HUDEP-2 (cell line): Measurements from ENCODE around the gene ERCC1.

Source experiments
- DNase-seq, 76 experiments: peaks; one replicate each; lab custom pipeline; 2025; ENCODE audit not compliant: unreplicated experiment in 76 of 76; lab: John Stamatoyannopoulos, UW

Gene ERCC1

DNA sequence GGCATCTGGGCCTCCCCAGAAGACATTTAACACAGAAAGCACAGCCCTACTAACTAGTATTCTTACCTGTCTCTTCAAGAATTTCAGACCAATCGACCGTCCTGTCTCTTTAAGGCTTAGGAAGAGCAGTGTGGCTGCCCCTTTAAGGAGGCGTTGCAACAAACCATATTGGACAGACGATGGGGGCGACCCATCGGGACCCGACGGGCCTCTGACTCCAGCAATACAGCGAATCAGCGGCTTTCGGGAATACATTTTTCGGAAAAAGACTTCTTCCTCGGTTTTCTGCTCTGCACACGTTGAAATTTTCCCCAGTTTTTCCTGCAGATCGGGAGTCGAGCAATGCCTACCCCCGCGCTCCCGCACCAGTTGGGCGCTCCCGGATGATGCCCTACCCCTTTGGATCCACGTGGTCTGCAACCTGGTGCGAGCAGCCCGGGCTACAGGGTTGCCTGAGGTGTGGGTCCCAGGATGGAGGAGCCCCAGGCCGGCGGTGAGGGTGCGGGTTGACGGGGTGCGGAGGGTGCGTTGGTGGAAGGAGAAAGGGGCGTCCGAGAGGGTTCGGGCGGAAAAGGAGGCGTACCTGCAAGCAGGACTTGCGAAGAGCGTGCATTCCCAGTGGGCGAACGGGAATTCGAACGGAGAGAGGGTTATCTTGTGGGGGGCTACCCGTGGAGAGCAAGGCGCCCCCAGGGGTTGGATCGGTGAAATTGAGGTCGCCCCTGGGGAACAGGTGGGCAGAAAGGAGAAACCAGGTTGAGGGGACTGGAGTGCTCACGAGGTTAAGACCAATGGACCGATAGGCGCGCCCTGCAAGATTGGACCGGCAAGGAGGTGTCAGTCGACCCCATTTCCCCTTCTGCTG lies 17.3 kb downstream of the ERCC1 start, which contains the start of gene POLR1G:
Gene POLR1G, plus strand, starts transcription at position 419 of the 865 bp plus-strand sequence. Its CDS starts 53 bp downstream, at position 472.
- DNase-seq: peak in 74 of 76 experiments; percentile 51 to 98 (median 83)

DNA sequence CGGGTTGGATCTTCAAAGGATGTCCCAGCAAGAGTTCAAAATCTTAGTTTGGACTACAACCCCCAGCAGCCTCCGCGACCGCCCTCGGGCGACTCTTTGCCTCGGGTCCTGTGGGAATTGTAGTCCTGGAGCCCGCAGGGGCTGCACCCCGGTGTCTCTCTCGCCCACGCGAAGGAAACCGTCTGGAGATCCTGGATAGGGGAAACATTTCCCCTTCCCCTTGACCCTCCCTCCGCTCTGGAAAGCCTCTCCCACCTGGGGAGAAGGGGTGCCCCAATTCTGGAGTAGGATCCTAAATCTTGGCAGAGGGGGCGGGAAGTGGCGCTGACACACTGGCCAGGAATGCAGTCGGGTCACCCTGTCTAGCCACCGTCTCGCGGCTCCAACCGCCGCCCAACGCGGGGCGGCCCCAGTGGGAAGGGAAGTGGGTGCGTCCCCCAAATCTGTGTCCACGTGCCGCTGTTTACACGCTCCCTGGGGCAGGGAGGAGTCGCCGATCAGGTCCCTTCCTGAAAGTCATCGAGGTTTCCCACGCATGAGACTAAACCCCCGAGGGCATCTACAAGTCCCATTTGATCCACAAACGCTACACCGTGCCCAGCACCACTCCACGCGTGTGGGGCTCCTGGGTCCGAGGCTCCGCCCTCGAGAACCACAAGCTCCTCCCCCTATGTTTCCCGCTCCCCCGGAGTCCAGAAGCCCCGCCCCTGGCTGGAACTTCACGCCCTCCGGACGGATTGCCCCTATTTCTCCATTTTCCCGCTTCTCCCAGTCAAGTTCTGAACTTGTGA lies 18.1 kb downstream of the ERCC1 start:
- DNase-seq: peak in 75 of 76 experiments; percentile 50 to 98 (median 85)

DNA sequence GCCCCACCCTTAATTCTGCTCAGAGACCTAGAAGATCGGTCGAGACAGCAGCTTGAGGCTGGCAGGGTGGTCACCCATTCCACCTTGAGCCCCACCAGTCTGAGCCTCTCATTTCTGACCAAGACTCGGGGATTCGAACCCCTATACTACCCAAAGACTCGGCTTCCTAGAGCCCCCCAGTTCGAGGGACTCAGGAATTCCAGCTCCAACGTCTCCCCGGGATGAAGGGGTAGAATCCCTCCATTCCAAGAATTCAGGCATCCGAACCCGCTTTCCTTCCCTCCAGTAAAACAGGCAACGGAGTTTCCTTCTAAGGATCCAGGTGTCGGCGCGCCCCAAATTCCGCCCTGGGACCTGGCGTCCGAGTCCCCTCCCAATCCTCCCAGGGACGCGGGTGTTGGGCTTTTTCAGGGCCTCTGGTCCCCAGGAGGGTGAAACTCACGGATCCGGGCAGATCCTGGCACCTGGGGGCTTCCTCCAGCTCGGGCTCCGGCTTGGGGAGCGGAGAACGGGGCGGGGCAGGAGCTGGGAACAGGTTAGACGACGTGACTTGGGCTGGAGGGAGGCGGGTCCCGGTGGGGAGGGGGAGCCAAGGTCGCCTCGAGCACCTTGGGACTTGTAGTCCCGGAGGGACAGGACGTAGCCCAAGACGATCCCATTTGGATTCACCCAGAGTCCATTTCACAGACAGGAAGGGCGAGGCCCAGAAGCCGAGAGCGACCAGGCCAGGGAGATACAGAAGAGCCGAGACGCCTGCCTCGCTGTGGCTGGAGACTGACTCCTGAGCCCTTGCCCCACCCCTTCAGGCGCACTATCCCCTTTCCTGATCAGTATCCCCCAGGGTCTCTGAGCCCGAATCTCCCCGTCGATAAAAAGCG lies 18.9 kb downstream of the ERCC1 start, which contains the start of gene PPP1R13L:
Gene PPP1R13L, minus strand, starts transcription at position 513 of the 878 bp plus-strand sequence. CDS start 6,751 bp downstream, outside the sequence.
- DNase-seq: peak in 34 of 76 experiments; percentile 40 to 81 (median 62)

DNA sequence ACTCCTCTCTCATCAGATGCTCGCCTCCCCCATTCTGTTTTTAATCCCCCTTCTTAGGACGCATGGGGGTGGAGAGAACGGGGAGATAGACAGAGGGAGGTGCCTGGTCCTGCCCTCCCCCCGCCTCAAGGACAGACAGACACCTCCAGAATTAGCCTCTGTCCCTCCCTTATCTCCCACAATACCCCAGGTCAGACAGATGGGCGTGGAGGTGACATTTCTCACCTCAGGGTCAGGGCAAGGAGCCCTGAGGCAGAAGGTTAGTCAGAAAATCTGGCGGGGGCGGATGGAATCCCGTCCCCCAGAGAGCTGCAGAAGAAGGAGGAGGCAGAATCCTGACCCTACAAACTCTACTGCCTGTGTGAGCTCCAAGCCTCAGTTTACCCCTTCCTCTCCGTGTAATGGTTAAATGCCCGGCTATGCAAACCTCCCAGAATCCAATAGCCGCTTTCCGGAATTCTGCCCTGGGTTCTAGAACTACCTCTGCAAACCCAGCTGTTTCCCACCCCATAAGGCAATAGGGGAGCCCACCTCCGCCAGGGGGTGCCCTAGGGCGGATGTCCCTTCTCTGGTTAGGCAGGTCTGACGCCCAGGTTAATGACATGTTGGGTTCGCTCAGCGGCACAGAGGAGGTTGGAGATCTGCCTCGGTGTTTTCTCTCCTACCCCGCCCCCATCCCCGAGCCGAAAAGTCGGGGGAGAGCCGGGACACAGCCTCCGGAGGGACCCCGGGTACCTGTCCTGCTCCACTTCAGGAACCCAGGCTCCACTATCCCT lies 19.7 kb downstream of the ERCC1 start:
- peak in 62 of 76 experiments; percentile 14 to 75 (median 52) for DNase-seq

DNA sequence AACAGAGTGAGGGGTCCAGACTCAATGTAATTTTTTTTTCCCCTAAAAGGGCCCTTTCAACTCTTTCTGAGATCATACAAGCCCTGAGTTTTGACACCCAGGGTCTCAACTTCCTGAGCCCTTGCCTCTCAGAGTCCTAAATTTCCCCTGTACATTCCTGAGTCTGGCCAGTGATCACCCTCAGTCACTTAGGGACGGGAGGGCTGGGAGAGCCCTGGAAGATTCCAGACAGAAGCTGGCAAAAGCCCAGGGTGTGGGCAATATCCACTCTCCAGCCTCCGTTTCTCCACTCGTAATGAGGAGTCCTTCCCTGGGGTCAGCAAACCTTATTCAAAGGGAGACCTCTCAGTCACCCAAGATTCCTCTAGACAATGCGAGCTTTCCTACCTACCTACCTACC lies 20.4 kb downstream of the ERCC1 start:
- no peak for DNase-seq

DNA sequence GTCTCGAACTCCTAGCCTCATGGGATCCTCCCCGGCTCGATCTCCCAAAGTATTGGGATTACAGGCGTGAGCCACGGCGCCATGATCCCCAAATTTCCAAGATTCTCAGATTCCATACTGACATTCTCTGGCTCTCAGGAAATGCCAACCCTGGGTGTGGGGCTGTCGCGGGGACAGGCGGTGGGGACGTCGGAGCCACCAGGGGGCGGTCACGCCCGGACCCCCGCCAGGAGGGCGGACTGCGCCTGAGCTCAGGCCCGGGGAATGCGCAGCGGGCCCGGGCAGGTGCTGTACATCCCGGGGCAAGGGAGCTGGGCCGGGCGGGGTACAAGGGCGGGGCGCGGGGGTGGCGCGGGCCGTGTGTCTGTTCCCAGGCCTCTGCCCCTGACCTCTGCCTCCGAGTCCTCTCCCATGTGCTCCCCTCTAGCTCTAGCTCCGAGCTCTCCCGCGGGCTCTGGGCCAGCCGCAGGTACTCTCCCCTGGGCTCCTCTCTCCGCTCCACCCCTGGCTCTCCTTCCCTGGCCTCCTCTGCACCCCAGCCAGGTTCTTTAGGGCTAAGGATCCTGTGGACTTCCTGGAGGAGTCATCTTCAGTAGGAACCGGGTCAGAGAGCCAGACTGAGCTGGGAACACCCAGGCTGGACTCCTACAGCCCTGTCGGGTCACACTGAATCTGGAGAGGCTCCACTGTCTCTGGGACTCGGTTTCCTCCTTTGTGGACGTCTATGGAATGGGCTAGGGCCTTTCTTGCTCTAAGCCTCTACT lies 21.2 kb downstream of the ERCC1 start:
- DNase-seq: peak in 35 of 76 experiments; percentile 5 to 57 (median 31)

DNA sequence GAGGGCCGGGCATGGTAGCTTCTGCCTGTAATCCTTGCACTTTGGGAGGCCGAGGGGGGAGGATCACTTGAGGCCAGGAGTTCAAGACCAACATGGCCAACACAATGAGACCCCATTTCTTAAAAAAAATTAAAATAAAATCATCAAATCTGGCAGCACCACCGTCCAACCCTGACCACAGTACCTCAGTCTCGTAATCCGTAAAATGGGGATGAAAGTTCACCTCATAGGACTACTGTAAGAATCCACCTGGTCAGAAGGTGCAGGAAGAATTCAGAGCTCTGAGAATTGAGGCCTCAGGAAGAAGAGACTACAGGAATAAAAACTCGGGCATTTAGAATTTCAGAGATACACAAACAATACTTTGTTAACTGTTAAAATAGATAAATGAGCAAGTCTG lies 21.9 kb downstream of the ERCC1 start:
- DNase-seq: no peak

DNA sequence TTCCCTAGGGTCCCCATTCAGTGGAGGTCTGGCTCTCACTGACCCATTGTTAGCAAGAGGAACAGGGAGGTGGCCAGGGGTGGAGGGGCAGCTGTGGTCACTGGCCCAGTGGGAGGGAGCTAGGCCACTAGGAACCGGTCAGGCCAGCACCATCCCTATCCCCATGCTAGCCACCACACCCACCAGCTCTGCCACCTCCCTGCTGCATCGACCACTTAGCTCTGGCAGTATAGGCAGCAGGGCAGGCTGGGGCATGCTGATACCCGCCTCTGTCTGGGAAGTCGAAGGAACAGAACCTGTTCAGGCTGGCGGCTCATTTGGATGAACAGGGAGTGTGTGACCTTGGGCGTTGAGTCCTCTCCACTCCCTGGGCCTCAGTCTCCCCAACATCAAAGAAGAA lies 23.5 kb downstream of the ERCC1 start:
- peak in 1 of 76 experiments; percentile 8 for DNase-seq

DNA sequence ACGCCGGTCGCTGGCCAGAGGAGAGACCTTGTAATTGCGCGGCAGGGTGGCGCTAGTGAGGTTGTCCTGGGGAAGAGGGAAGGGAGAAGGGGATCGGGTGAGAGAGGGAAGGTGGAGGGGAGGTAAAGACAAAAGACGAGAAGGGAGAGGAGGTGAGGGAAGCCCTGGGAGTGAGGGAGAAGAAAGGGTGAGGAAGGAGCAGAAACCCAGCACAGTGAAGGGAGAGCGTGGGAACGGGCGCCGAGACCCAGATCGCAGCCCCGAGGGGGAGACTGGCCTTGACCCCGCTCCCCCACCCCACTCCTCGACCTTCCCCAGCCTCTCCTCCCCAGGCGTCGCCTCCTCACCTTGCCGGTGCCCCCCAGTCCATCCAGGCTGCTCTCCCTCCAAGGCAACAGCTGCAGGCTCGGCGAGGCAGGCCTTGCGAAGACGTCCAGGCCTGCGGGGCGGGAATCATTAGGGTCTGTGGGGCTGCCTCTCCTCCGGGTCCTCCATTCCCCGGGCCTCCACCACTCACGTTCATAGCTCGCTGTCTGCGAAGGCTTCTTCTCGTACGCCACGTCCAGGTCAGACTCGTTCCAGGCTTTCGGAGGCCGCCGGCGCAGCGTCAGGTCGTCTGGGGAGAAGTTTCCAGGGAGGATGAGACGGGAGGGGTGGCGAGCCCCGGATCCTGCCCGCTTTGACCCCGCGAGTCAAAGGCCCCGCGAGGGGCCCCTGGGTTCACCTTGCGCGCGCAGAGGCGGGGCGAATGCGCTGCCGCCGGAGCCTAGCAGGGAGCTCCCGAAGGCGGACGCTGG lies 27.7 kb downstream of the ERCC1 start:
- DNase-seq: no peak

DNA sequence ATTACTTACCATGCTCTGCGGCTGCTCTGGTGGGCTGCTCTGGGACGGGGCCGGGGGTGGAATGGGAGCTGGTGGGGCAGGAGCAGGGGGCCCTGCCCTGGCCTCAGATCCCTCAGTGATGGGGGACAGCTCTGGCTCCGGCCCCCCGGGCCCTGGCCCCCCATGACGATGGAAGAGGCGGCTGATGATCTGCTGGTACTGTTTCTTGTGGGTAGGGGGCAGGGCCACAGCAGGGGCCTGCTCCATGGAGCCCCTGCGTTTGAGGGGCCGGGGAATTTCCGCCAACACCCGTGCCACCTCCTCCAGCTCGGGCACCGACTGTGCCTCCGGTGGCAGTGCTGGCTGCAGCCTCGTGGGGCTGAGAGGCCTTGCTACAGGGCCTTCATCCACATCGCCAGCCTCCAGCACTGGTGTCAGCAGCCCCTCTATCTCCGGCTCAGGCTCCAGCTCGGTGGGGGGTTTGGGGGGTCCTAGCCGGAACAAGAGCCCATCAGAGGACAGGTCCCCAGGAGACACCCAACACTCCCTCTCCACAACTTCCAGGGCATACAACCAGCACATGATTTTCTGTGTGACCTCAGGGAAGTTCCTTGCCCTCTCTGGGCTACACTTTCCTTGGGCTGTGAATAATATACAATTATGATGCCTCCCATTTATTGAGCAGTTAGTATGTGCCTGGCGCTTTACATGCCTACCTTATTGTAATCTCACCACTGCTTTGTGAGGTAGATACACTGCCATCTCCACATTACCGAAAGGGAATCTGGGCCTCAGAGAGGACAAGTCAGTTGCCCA lies 31.6 kb downstream of the ERCC1 start:
- no peak for DNase-seq

DNA sequence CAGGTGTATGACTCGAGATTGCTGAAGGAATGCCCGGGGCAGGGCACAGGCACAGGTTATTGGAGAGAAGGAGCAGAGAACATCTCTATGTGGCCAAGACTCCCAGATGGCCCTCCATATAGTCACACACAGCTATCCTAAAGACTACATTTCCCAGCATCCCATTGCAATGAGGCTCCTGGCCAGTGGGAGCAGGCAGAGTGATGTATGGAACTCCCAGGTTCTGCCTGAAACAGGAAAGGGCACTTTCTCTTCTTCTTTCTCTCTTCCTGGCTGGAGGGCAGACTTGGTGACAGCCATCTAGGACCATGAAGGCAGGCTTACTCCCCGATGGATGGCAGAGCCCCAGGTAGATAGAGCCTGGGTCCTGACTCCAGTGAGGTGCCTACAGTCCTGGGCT lies 32.4 kb downstream of the ERCC1 start:
- peak in 5 of 76 experiments; percentile 6 to 24 (median 19) for DNase-seq

DNA sequence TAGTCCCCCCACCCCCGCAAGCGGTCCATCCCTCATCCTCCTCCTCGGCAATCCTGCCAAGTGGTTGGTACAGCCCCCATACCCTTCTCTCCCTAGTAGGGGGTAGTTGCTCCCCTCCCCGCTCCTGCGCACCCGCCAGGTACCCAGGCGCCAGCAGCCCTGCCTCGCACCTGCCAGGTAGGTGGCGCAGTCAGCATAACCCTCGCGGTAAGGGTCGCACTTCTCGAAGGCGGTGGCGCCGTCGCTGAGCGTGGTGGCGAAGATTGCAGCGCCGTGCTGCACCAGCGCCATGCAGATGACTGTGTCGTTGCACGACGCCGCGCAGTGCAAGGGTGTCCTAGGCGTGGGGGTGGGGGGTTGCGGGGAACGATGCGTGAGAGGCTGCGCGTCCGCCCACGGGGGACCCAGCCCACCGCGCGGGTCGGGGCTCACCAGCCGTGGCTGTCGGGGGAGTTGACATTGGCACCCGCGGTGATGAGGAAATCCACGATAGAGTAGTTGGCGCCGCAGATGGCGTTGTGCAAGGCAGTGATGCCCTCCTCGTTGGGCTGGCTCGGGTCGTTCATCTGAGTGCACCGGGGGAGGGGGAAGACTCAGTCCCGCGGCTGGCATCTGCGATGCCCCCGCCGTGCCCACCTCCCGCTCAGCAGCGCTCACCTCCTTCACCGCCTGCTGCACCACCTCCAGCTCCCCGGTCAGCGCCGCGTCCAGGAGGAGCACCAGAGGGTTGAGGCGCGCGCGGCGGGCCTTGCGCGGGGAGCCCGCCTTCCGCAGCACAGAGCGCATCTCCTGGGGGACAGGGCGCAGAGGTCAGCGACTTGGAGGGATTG lies 38.1 kb downstream of the ERCC1 start:
- no peak for DNase-seq

DNA sequence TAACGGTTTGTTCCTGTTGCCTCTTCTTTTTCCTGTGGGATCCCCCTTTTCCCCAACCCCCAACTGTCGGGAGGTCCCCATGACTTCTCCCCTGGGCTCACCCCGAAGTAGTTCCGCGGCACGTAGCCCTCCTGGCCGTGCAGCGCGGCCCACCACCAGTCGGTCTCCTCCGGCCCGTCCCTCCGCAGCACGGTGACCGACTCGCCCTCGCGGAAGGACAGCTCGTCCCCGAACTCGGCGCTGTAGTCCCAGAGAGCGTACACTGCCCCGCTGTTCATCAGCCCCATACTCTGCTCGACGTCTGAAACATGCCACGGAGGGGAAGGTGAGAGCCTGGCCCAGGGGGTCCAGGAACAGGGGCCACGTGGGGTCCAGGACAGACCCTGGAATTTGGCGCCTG lies 41.3 kb downstream of the ERCC1 start:
- no peak for DNase-seq

DNA sequence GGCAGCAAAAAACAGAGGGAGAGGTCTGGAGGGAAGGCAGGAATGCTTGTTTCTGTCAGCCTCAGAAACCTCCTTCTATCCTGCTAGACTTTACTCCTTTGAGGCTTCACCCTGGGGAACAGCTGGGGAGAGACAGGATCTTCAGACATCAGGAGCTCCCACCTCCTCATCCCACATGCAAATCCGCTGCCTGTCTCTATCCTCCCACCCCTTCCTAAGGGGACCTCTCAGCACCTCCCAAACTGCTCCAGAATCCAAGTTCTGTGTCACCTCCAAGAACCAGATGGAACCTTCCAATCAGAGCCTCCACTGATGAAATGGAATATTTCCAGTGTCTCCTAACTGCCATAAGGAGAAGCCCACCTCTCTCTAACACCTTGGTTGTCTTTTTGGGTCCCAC lies 43.6 kb downstream of the ERCC1 start:
- no peak for DNase-seq

DNA sequence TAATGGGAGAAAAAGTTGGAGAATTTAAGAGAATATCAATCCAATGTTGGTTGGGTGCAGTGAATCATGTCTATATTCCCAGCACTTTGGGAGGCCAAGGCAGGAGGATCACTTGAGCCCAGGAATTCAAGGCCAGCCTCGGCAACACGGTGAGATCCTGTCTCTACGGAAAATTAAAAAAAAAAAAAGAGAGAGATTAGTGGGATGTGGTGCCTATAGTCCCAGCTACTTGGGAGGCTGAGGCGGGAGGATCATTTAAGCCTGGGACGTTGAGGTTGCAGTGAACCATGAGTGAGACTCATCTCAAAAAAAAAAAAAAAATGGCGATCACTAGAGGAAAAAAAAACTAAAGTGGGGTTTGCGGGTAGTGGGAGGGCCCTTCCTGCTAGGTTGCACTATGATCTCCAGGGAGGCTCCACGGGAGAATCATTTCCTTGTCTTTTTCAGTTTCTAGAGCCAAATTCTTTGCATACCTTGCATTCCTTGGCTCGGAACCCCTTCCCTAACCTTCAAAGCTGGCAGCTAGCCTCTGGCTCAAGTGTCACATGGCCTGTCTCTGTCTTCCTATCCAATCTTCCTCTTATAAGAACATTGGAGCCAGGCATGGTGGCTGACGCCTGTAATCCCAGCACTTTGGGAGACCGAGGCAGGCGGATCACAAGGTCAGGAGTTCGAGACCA lies 47.5 kb downstream of the ERCC1 start:
- no peak for DNase-seq
